Fibroblast of skin of left biceps (primary cell): ENCODE data around the gene RAB11A.

Experiments
- DNase-seq, 2 experiments: peaks; one replicate each; pipeline ENCODE4 v3.0.0-alpha.2; 2013; ENCODE audit warnings: low read depth in 2 of 2

RAB11A gene

DNA sequence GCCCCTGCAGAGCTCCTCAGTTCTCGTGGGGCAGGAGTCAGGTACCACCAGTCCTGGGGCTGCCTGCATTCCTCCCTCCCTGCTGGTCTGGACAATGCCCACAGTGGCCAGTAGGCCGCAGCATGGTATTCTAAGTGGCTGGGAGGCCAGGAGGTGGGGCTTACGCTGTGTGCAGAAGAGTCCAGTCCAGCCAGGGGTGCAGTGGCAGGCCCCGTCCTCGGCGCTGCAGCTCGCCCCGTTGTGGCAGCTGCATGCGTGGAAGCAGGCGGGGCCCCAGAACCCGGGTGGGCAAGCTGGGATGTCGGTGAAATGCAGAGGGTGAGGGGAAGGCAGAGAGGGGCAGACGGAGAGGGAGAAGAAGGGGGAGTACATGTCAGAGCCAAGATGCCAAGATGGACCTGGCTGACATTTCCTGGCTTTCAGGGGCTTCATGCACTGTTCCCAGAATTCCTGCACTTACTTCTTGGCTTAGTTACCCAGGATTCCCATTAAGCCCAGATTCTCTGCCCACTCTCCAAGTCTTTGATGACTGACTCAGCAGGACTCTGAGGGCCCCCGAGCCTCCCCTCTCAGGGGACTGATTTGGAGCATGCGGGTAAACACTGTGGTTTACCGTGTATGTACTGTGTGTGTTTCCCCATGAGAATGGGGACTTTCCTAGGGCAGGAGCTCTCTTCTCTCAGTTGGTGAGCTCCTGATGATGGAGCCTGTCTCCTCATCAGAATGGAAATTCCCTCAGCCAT lies 47.5 kb downstream of the RAB11A start:
- DNase-seq, result peak; percentile 9 to 20

DNA sequence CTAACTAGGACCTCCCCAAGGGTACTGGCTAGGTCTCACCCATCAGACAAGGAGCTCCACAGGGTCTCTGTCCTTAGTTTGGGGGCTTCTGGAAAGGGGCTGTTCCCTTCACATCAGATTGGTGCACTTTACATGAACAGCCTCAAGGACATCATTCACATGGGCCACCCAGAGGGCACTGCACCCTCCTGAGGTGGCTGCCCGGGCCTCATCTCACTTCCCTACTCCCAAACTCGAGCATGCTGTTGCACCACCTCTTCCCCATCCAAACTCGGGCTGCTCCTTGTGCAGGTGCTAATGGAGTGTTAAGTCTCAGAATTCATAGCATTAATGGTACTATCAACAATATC lies 48.1 kb downstream of the RAB11A start:
- DNase-seq, result no peak

DNA sequence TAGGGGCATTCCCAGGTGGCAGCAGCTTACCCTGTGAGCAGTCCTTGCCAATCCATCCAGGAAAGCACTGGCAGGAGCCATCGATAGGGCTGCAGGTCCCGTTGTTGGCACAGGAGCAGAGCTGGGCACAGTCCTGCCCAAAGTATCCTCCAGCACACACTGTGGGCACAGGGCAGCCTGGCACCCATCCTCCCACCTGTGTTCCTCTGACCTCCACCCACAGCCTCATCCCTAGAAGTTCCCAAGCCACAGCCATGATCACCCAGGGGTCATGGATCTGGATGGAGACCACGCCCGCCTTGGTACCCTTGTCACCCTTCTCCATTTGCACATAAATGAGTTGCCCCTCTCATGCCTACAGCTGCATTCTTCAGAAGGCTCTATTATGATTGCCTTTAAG lies 48.6 kb downstream of the RAB11A start:
- no peak for DNase-seq

DNA sequence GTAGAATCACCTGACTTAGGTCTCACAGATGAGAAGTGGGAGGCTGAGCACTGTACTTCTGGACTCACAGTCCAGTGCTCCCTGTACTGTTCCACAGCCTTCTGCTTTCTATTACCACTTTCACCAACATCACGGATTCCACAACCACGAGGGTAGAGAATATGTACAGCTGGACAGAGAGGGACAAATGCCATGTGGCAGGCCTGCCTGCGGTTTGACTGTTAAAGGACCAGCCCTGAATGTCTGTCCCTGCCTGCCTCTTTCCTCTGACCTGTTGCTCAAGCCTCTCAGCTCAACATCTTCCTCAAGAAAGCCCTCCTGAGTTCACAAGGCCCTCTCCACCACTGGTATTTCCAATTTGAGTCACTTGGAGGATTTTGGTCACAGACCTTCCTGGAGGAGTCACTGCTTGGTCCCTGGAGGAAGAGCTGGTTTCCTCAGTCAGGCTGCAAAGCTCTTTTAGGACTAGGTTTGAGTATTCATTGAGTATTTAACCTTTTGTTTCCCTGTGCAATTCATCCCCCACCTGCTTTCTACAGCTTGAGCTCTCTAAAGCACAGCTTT lies 49.1 kb downstream of the RAB11A start:
- DNase-seq, result no peak

DNA sequence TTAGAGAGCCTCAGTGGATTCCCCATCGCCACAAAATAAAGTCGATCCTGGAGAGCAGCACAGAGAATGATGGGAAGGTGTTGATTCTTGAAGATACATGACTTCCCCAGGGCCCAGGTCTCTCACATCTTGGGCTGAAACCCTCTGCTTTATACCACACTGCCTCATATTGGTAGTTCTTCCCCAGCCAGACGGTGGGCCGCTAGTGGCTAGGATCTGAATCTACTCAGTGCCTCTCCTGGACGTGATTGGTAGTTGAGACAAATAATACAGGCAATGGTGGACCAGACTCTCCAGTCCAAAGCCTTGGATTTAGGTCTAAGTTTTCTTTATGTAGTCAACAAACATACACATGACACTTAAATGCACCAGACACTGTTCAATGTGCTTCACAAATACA lies 49.7 kb downstream of the RAB11A start:
- no peak for DNase-seq

DNA sequence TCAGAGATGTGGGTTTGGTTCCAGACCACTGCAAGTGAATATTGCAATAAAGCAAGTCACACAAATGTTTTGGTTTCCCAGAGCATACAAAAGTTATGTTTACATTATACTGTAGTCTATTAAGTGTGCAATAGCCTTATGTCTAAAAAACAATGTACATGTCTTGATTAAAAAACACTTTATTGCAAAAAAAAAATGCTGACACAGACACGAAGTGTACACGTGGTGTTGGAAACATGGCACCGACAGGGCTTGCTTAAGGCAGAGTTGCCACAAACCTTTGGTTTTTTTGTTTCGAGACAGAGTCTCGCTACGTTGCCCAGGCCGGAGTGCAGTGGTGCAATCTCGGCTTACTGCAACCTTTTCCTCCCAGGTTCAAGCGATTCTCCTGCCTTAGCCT lies 50.1 kb downstream of the RAB11A start:
- DNase-seq, result no peak

DNA sequence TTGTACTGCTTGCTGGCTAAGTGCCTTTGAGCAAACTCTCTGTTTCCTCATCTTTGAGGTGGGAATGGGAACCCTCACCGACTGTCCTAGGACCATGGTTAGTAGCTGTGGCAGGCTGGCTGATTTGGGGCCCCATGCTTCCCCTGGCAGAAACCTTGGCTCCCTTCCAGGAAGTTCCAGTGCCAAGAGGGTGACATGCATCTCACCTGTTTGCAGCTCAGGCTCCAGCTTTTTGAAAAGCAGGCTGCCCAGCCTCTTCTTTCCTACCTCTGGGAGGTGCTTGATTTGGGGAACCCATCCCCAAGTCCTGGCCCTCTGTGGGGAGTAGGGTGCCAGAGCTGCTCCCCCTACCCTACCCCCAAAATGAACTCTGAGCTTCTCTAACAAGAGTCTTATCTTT lies 50.8 kb downstream of the RAB11A start:
- DNase-seq, result no peak

DNA sequence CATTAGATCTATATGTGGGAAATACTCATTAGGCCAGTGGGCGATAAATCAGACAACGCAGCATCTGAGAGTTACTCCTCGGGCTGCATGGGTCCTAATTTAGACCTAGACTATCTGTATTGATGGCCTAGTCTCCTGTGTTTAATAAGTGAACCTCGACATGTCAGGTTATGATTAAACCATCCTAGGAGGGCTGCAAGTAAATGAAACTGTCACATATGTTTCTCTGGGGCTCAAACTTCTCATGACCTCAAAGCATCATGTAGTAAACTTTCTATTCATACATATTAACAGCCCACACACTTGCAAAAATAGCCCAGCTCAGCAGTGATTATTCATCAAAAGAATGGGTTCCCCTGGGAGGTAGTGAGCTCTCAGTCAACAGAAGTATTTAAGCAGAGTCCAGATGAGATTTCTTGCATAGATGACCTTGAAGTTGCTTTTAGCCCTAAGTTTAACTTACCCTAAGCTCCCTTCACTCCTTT lies 51.6 kb downstream of the RAB11A start:
- DNase-seq, result peak in 1 of 2 experiments; percentile 8

DNA sequence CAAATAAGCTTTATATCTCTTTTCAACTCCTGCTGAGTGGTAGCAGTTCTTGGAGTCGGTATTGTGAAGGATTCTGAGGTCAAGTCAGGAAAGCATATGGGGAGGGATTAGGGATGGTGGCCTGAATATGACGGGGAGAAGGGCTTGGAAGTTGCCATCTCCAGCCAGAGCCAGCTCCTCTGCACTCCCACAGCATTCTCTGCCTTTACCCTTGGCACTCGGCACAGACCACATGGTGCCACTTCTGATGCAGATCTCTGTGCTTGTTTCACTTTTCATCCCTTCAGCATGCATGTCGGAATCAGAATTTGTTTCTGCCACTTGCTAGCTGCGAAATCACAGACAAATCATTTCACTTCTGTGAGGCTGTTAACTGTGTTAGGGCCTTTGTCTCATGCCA lies 52.5 kb downstream of the RAB11A start:
- DNase-seq, result no peak

DNA sequence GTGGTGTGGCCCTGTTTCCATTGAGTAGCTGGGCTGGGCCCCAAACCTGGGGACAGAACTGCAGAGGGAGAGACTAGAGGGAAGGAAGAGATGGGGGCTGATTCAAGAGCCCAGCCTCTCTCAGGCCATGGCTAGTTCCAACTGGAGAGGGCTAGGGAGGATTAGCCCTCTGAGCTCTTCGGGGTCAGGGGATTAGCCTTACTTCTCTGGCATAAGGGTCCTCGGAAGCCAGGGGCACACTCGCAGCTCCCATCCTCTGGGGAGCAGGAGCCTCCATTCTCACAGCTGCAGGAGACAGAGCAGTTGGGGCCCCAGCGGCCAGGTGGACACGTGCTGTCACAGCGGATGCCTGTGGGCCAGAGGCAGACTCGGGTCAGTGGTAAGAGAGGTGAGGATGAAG lies 53.3 kb downstream of the RAB11A start:
- DNase-seq, result no peak

DNA sequence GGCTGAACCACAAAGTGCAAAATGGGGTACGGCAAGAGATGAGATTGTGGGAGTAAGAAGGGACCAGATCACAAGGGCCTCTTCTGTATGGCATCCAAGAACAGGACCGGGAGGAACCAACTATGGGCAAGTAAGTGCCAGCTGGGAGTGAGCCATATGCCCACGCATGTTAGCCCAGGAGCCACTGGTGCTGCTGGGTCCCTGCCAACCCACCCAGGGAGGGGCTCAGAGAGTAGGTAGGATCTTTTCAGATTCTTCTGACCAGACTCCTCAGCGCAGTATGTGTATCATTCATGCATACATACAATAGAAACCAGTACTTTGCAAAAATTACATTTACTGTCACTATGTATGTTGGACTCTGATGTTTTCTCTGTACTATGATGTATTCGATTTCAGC lies 54.0 kb downstream of the RAB11A start:
- no peak for DNase-seq

DNA sequence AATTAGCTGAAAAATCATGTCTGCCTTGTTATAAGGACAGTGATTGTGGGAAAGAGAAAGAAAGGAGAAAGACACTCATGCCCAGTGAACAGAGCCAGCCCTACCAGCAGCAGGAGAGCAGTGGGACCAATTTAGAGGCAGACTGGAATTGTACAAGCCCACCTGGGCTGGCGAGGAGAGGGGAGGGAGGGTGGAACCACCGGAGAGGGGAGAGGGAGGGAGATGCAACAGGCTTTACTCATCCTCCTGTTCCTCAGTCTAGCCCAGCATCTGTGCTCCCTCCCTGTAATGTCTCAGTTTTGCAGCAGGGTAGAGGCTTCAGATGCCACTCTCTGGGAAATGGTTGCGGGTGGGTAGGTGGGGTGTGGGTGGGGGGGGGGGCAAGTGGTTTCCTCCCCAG lies 54.7 kb downstream of the RAB11A start:
- no peak for DNase-seq

DNA sequence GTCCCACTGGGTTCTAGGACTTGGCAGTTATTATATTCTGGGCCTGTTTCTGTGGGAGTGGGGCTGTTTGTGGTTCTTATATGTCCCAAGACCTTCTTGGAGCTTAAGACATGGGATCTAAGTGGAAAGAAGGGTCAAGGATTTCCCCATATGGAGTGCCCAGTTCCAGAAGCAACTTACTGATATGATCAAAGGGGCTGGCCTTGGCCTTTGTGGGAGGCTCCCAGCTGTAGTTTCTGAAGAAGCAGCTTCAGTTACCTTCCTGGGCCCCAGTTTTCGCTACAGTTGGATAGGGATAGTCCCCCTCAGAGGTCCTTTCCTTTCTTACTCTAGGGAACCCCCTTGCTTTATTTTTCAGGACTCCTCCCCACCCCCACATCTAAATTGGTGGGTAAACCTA lies 56.0 kb downstream of the RAB11A start:
- DNase-seq, result no peak

DNA sequence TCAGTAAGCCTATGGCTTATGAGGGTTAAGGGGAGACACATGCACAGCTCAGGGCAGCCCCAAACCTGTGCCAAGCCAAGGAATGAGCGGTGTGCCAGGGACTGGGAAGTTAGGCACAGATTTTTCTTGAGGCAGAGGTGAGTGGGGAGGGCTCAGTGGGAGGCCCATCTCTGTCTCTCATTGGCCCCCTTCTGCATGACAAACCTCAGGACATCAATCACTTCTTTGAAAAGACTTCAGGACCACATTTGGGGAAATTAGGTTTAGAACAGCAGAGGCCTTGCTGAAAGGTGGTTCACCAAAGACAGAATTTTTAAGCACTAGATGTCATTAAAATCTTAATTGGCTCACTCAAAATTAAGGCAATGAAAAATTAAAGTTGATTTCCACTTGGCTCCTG lies 57.2 kb downstream of the RAB11A start:
- no peak for DNase-seq

DNA sequence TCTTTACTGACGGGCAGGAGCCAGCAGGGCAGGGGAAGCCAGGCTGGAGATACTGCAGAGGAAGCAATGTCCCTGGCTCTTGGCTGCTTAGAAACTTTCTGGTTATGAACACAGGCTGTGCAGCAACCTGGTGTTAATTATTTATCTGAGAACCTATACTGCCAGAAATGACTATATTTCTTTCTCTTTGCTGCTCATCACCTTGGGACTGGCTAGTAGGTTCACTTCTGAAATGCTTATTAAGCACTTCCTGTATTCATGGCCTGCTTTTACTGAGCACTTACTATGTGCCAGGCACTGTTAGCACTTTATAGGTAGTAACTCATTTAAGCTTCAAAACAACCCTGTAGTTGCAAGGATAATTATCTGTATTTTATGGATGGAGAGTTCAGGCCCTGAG lies 57.6 kb downstream of the RAB11A start:
- DNase-seq, result no peak

DNA sequence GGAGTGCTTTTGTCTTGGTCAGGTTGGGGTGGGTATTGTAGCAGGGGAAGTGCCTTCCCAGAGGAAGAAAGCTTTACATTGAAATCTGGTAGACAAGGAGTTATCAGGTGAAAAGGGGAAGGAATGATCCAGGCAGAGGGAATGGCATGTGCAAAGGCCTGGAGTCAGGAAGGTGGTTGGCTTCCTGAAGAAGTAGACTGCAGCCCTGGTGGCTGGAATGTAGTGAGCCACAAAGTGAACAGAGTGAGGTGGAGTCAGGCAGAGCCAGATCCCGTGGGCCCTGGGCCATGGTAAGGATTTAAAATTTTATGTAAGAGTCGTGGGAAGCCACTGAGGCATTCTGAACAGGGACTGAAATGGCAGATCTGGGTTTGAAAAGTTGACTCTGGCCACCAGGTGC lies 58.3 kb downstream of the RAB11A start:
- DNase-seq, result no peak

DNA sequence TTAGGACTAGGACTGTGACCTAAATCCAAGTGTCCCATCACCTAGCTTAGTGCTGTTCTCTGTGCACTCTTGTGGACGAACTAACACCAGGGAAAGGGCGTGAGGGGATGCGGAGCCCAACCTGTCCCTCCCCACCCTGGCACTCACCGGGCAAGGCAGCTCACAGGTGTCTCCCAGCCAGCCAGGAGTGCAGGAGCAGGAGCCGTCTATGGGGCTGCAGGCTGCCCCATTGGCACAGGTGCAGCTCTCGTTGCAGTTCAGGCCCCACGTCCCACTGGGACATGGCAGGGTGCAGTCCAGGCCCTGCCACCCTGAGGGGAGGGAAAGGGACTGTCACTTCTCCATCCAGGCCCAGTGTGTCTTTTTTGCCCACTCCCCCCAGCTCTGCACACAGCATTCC lies 60.3 kb downstream of the RAB11A start:
- no peak for DNase-seq

DNA sequence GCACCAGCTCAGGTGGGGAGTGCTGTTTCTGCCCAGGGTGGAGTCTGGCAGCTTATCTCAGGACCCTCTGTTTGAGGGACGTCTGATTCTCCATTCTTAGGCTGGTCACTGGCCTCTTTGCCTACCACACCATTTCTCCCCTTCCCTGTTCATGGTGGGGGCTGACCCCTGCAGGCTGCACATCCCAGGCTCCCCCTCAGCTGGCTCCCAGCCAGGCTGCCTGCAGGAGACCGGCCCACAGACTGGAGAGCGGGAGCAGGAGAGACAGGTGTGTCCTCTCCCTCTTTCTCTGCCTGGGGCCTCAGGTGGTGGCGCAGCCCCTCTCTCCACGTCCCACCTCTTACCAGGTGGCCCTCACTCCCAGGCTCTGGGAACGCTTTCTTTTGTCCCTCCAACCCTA lies 60.8 kb downstream of the RAB11A start:
- DNase-seq, result no peak

DNA sequence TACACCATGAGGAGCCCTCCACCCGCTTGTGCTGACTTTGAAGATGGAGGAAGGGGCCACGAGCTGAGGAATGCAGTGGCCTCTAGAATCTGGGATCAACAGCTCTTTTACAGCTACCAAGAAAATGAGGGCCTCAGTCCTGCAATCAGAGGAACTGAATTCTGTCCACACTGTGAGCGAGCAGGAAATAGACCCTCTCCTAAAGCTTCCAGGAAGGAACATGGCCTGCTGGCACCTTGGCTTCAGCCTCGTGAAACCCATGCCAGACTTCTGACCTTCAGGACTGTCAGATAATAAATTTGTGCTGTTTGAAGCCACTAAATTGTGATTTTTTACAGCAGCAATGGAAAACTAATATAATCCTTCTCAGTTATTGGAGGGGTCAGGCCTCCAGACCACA lies 61.9 kb downstream of the RAB11A start:
- DNase-seq, result no peak

DNA sequence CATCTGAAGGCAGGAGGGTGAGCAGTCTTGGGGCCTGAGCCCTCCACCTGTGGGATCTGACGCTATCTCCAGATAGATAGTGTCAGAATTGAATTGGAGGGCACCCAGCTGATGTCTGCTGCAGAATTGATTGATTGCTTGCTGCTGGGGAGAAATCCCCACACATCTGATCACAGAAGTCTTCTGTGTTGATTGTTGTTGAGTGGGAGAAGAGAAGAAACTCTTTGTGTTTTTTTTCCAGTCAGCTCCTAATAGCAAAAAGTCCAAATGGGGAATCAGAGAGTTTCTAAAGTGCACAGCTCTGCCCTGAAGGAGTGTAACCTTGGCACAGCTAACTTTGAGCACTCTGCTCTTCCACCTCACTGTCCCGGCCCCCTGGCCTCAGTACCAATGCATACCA lies 66.1 kb downstream of the RAB11A start:
- DNase-seq, result no peak

DNA sequence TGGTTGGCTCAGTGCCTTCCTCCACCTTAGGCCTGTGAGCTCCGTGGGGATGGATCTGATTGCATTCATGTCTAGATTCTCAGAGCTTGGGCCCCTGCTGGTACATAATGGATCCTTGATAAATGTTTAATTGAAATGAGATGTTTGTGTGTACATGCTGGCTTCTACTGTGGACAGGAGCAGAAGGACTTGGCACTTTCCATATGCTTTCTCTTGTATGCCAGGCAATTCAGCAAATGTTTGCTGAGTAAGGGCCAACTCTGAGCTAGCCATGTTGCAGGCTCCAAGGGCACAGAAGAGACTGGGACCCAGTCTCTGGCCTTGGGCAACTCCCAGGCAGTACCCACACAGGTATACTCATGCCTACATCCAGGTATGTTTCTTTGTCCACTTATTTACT lies 67.0 kb downstream of the RAB11A start:
- DNase-seq, result no peak

DNA sequence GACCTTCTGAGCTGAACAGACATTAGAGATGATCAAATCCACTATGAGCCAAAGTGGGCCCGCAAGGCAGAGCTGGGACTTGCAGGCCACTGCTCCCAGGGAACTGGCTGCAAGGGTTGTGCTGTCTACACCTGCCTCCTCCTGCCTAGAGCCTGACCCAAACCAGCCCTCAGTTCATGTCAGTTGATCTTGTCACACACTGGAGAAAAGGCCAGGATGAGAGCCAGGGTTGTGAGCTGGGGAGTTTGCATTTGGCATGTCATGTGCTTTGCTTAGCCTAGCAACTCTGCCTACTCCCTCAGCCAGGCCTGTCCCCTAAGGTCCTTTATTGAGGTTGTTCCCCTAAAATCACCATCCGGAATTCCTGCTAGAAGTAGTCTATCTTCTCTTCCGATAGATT lies 67.8 kb downstream of the RAB11A start:
- DNase-seq, result no peak

DNA sequence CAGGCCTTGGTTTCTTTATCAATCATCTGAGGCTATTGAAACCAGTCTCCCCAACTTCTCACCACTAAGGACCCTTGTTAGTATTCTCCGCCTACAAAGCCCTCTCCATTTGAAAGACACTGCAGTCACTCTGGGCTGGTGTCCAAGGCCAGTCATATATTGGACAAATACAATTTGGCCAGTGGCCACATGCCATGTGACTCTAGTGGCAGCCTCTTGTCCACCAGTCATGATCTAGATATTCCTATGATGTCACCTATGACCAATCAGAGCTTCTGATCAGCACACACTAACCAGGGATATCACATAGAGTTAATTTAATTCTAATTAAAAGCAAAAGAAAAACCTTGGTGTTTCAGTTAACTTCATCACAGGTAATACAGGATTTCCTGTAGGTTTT lies 68.2 kb downstream of the RAB11A start:
- no peak for DNase-seq

DNA sequence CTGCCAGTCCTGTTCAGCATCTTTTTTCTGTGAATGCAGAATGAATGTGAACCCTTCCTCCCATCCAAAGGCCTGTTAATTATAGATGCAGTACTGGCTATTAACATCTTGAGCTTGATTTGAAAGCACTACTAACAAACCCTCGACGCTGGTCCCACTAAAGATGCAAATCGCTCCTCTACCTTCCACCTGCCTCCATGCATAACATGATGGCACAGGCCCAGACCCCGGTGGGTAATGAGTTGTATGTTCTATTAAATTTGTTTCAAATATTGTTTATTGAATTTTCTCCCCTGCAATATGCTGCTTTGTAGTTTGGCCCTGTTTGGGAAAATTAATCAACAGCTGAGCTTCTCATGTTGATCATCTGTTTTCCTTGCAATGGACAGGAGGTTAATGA lies 69.3 kb downstream of the RAB11A start:
- DNase-seq, result no peak
